SKM-1 treated with dmso at 0.1 percent for 144 hours (cell line): Measurements from ENCODE around the gene MKRN2.

Experiments used
- DNase-seq: peaks from one replicate; lab custom pipeline; 2025; ENCODE audit not compliant: unreplicated experiment; lab: John Stamatoyannopoulos, UW

MKRN2 gene

GRCh38 chr3:12553921-12554391, 2.9 kb upstream of the MKRN2 start:
- DNase-seq = no peak

DNA sequence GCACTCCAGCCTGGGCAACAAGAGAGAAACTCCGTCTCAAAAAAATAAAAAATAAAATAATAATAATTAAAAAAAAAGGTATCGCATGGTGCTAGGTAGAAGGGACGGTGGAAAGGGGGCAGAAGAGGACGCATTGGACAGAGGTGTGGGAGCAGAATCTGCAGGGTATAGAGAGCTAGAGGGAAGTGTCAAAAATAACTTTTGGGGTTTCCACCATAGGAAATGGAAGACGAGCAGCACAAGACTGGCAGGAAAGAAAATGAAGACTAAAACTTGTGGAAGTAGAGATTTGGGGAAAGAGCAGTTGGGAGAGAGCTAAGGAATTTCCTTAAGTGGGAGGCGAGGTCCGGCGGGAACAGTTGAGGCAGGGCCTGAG, 585 bp upstream of the MKRN2 start:
- no peak for DNase-seq

- peak; percentile 45 for DNase-seq
These were observed 700 bp downstream of the MKRN2 start for GRCh38 chr3:12557473-12558100.

GRCh38 chr3:12558706-12559105, 1.8 kb downstream of the MKRN2 start:
- no peak for DNase-seq

GRCh38 chr3:12559520-12559919, 2.6 kb downstream of the MKRN2 start:
- no peak for DNase-seq

- no peak for DNase-seq
These were observed 3.8 kb downstream of the MKRN2 start for GRCh38 chr3:12560505-12561190.

DNA sequence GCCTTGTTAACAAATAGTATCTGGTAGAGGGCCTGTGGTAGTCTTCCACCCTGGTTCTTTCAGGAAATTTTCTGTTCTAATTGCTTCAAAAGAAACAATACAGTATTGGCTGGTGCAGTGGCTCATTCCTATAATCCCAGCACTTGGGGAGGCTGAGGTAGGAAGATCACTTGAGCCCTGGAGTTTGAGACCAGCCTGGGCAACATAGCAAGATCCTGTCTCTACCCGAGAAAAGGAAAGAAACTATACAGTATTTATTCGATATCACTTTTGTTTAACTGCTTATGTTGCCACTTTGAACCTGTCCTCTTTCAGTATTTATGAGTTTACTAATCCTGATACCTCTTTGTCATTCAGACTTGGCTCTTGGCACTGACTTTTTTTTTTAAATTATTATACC, 4.5 kb downstream of the MKRN2 start:
- no peak for DNase-seq

DNA sequence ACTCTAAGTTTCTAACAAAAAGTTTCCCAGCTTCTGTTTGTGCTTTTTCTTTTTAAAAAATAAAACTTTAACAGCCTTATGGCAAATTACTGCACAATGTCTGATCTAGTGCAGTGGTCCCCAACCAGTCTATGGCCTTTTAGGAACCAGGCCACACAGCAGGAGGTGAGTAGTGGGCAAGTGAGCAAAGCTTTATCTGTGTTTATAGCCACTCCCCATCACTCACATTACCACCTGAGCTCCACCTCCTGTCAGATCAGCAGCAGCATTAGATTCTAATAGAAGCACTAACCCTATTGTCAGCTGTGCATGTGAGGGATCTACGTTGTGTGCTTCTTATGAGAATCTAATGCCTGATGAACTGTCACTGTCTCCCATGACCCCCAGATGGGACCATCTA, 5.6 kb downstream of the MKRN2 start:
- DNase-seq = no peak

- no peak for DNase-seq
These were observed 10.1 kb downstream of the MKRN2 start for GRCh38 chr3:12566976-12567375.

GRCh38 chr3:12568747-12569146, 11.9 kb downstream of the MKRN2 start:
- no peak for DNase-seq

DNA sequence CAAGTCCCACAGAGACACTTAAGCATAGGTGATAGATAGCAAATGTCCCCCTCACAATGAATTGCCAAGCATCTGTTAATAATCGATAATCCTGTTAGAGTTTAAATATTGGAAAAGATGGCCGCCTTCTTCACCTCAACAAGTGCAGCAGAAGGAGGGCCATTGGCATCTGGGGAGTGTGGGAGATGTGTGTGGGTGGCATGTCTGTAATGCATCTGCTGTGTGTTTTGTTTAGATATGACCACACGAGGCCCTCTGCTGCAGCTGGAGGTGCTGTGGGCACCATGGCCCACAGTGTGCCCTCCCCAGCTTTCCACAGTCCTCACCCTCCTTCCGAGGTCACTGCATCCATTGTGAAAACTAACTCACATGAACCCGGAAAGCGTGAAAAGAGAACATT, 12.9 kb downstream of the MKRN2 start:
- DNase-seq = no peak

DNA sequence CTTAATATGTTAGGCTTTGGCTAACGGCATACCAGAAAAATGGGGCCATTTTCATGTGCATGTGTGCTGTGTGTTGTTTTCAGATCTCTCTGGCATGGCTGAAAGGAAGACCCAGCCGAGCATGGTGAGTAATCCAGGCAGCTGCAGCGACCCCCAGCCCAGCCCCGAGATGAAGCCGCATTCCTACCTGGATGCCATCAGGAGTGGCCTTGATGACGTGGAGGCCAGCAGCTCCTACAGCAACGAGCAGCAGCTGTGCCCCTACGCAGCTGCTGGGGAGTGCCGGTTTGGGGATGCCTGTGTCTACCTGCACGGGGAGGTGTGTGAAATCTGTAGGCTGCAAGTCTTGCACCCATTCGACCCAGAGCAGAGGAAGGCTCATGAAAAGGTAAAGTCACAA, 15.1 kb downstream of the MKRN2 start:
- no peak for DNase-seq

- DNase-seq = no peak
These were observed 17.2 kb downstream of the MKRN2 start for GRCh38 chr3:12574131-12574530.

GRCh38 chr3:12574661-12575060, 17.8 kb downstream of the MKRN2 start:
- DNase-seq = no peak

DNA sequence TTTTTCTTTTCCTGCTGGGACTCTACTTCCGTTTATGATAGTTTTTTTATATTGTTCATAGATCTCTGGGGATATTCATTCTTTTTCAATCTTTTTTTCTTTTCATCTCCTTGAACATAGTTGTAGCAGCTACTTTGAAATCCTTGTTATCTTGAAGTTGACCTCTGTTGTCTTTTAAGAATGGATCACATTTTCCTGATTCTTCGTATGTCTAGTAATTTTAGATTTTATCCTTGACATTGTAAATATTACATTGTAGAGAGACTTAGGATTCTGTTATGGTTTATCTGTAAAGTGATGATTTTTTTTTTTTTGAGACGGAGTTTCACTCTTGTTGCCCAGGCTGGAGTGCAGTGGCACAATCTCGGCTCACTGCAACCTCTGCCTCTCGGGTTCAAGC, 20.5 kb downstream of the MKRN2 start:
- DNase-seq = no peak

DNA sequence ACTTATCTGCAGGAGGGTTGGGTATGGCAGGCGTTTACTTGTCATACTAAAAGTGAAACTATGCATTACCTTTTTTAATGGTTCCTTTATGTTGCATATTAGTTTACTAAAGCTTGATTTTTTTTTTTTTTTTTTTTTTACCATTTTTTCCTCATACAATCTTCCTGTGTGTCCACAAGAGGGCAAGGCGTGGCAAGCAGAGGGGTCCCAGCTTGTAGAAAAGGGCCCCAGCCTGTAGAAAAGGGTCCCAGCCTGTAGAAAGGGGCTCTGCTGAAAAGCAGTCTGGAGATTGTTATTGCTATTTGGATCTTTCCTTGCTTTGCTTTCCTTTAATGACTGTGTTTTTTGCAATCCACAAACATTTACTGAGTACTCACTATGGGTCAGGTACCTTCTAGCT, 21.9 kb downstream of the MKRN2 start:
- DNase-seq = no peak

GRCh38 chr3:12579456-12579855, 22.6 kb downstream of the MKRN2 start:
- no peak for DNase-seq

DNA sequence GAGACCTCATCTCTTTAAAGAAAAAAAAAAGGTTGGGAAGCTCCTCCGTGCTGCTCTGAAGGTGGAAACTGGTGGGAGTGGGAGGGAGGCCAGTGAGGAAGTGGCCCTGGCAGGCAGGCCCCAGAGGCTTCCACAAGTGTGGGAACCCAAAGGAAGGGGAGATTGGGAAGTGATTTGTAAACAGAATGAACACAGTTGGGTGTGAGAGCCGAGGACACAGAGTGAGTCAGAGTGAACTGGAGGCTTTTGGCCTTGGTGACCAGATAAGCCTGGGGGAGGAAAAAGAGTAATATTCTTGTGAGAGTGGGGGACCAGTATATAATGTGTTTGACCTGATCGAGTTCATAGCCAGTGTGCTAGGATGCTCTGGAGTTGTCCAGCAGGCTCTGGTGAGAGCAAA, 23.0 kb downstream of the MKRN2 start:
- DNase-seq = no peak

DNA sequence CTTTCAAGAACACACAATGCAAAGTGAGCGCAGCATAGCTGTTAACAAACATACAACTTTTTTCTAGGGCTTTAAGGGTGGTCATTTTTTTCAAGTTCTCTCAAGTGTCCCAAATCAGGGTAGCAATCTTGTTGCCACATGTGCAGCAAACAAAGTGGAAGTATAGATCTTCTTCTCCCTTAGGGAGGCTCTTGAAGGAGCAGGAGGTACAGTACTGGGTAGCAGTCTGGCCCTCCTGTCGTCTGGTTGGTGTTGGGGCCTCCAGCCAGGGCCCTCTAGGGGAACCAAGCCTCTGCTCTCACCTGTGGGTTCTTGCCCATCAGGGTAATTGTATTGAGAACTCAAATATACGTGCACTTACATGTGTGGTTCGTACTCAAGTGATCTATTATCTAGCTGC, 25.8 kb downstream of the MKRN2 start:
- DNase-seq = no peak

GRCh38 chr3:12583280-12583679, 26.4 kb downstream of the MKRN2 start:
- no peak for DNase-seq

DNA sequence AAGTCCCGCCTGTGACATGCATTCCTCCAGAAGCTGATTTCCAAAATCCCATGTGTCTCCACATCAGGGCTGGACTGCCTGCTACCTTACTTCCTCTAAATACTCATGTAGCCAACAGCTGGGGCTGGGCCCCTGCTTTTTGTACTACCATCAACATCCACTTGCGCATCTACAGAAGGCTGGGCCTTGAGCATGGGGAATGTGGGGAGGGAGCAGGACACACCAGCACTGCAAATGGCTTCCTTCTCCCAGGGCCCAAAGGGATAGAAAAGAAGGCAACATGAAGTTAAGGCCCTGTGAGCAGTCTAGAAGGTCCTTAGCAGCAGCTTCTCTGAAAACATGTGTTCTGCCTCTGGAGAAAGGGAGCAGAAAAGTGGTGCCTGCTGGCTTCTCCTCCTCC, 27.2 kb downstream of the MKRN2 start:
- DNase-seq = no peak

- DNase-seq = no peak
These were observed 28.3 kb downstream of the MKRN2 start for GRCh38 chr3:12585181-12585580.

DNA sequence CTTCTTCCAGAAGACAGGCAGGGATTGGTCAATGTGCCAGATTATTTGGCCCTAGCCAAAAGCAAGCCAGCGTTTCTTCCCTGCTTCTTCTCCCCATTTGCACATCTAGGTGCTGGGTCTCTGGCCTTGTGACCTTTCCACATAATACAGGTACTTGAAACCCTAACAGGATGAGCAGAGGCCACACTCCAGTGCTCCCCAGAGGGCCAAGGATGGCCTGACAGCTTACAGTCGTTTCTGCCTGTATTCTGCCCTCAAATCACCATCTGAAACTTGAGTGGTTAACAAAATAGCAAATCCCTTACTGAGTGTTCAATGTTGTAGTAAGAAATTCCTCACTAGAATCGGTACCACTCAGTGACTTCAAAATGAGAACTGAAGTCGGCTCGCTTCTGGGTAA, 29.1 kb downstream of the MKRN2 start:
- no peak for DNase-seq
